ENCODE data around the gene CHRNA4.
"Not testable (repeated sequence)": the region's sequence is repeated elsewhere in the genome, so short reads cannot be mapped to it uniquely, and the experiment has no call there.

The CHRNA4 gene

GRCh38 chr20:63335060-63335459 is 26.1 kb downstream of the CHRNA4 start:
- DNase-seq (ENCODE audit: low read depth in 2 of 2): not testable (repeated sequence)

GRCh38 chr20:63334356-63334755 is 26.8 kb downstream of the CHRNA4 start:
- DNase-seq (ENCODE audit: low read depth in 2 of 2): no peak

GRCh38 chr20:63333241-63333836 is 27.8 kb downstream of the CHRNA4 start:
- DNase-seq (ENCODE audit: low read depth in 2 of 2): no peak

- no peak for DNase-seq (ENCODE audit: low read depth in 2 of 2)
Measured at GRCh38 chr20:63332488-63333240, 28.5 kb downstream of the CHRNA4 start.

GRCh38 chr20:63331741-63332400 is 29.3 kb downstream of the CHRNA4 start:
- DNase-seq (ENCODE audit: low read depth in 2 of 2): no peak

GRCh38 chr20:63330940-63331339 is 30.2 kb downstream of the CHRNA4 start:
- no peak for DNase-seq (ENCODE audit: low read depth in 2 of 2)

GRCh38 chr20:63330084-63330760 is 30.9 kb downstream of the CHRNA4 start:
- DNase-seq (ENCODE audit: low read depth in 2 of 2): no peak

GRCh38 chr20:63329331-63330083 is 31.6 kb downstream of the CHRNA4 start:
- DNase-seq (ENCODE audit: low read depth in 2 of 2): no peak

GRCh38 chr20:63328718-63329275 is 32.4 kb downstream of the CHRNA4 start:
- no peak for DNase-seq (ENCODE audit: low read depth in 2 of 2)

- DNase-seq (ENCODE audit: low read depth in 2 of 2): no peak
Measured at GRCh38 chr20:63328026-63328700, 33.0 kb downstream of the CHRNA4 start.

GRCh38 chr20:63327231-63327745 is 33.9 kb downstream of the CHRNA4 start:
- DNase-seq (ENCODE audit: low read depth in 2 of 2): no peak

- DNase-seq (ENCODE audit: low read depth in 2 of 2): no peak
Measured at GRCh38 chr20:63326314-63327230, 34.6 kb downstream of the CHRNA4 start.

- no peak for DNase-seq (ENCODE audit: low read depth in 2 of 2)
Measured at GRCh38 chr20:63325554-63326313, 35.4 kb downstream of the CHRNA4 start.

GRCh38 chr20:63325021-63325471 is 36.1 kb downstream of the CHRNA4 start:
- DNase-seq (ENCODE audit: low read depth in 2 of 2): no peak

- DNase-seq (ENCODE audit: low read depth in 2 of 2): no peak
Measured at GRCh38 chr20:63323357-63323981, 37.7 kb downstream of the CHRNA4 start.

- DNase-seq (ENCODE audit: low read depth in 2 of 2): no peak
Measured at GRCh38 chr20:63322933-63323273, 38.2 kb downstream of the CHRNA4 start.

- no peak for DNase-seq (ENCODE audit: low read depth in 2 of 2)
Measured at GRCh38 chr20:63322146-63322932, 38.8 kb downstream of the CHRNA4 start.

Measured in stimulated activated CD8-positive, alpha-beta memory T cell treated with anti-CD3 and anti-CD28 coated beads, Interleukin-7, amount 100 ng/mL, for 4 hours (primary cell).